Keratinocyte (primary cell): Measurements from ENCODE around the gene OR10A2.

Experiments
- CTCF ChIP-seq, 3 experiments: IDR thresholded peaks in 1 of 3; conservative IDR thresholded peaks in 1 of 3; optimal IDR thresholded peaks in 1 of 3; 2 replicates in 2 of 3; 3 replicates in 1 of 3; pipeline versions ENCODE3 to v1.5.1; 2011; ENCODE audit warnings: low read length in 3 of 3, mild to moderate bottlenecking in 3 of 3, moderate library complexity in 2 of 3, control low read depth in 1 of 3, inconsistent platforms in 1 of 3; ENCODE audit not compliant: insufficient read depth in 2 of 3; ENCODE audit errors: extremely low read depth in 1 of 3
- EZH2 ChIP-seq: IDR thresholded peaks from one replicate; pipeline ENCODE4 v1.6.1; 2012; ENCODE audit warnings: inconsistent platforms, mild to moderate bottlenecking, low read length, moderate library complexity

GRCh38 chr11:6825231-6825744 is 37.6 kb upstream of the OR10A2 start:
- TF ChIP-seq CTCF (optimal IDR thresholded peaks at IDR 0.05 in 1 of 3, IDR thresholded peaks at IDR 0.05 in 1 of 3, conservative IDR thresholded peaks at IDR 0.05 in 1 of 3; ENCODE audit: extremely low read depth in 1 of 3, insufficient read depth in 2 of 3, low read length in 3 of 3) = no peak
- no peak for TF ChIP-seq EZH2
